Lower leg skin (tissue), 4 donors: ENCODE data around the gene AKT1S1. TPM values are rescaled to one million over a fixed set of nuclear protein-coding genes. Genes with fewer than 3 reads are reported as not detected.

Source experiments
- DNase-seq, 2 donors: peaks; one replicate each; pipeline ENCODE4 v3.0.0-alpha.2; 2019; ENCODE audit warnings: low spot score in 2 of 2
- H3K4me3 ChIP-seq: fragments of 200-600 bp; sonication (generic); 2 replicates; pipeline ENCODE4 v1.5.1; 2017; ENCODE audit warnings: mild to moderate bottlenecking, low read depth; ENCODE audit not compliant: poor library complexity, severe bottlenecking
- CTCF ChIP-seq, 3 donors: fragments of 450-650 bp; IDR thresholded peaks; one replicate each; pipeline ENCODE4 v1.5.1; 2016; ENCODE audit warnings: antibody characterized with exemption in 3 of 3, mild to moderate bottlenecking in 3 of 3, moderate library complexity in 2 of 3
- POLR2A ChIP-seq, 2 donors: fragments of 450-650 bp; IDR thresholded peaks; one replicate each; pipeline ENCODE4 v1.6.1; 2016 to 2017; ENCODE audit warnings: antibody characterized with exemption in 2 of 2, mild to moderate bottlenecking in 1 of 2, moderate library complexity in 1 of 2
- WGBS, 2 donors: methylation state at CpG; one replicate each; pipeline ENCODE4 v1.1.5; 2018; 5-methylcytosine and 5-hydroxymethylcytosine counted together
- intact Hi-C: fragments of 100-400 bp; cut with DNase I; formaldehyde crosslinking; loops from one replicate; pipeline ENCODE4 v1.15.0; 2023; ENCODE audit warnings: low total_unique reads
- total RNA-seq, 4 donors: library from RNA; depleted of rRNA; stranded (reverse); fragments of >200 nt; gene quantifications; one replicate each; pipeline ENCODE4 v1.1.0, GENCODE V29; 2016

Gene AKT1S1
- total RNA-seq, 4 donors from 2014 or later, result 15.3 to 28.9 (median 23.8) TPM

- H3K4me3 ChIP-seq, result no peak overlapping the region
- WGBS, 2 donors, result 83 to 85% methylated on average over 21 to 22 of the region's 22 CpGs
- intact Hi-C loops, result no loop called here
- no peak for DNase-seq
- TF ChIP-seq POLR2A (IDR thresholded peaks at IDR 0.05), result no peak
- no peak for TF ChIP-seq CTCF (IDR thresholded peaks at IDR 0.05)
Observed at GRCh38 chr19:49921871-49922795, 45.0 kb upstream of the AKT1S1 start.

GRCh38 chr19:49920624-49921363 lies 43.6 kb upstream of the AKT1S1 start:
- 93 to 94% methylated on average over 24 of the region's 24 CpGs for WGBS, 2 donors
- no peak for TF ChIP-seq CTCF (IDR thresholded peaks at IDR 0.05)
- TF ChIP-seq POLR2A (IDR thresholded peaks at IDR 0.05), result no peak
- intact Hi-C loops, result no loop called here
- no peak overlapping the region for H3K4me3 ChIP-seq
- no peak for DNase-seq

GRCh38 chr19:49918089-49918488 lies 40.9 kb upstream of the AKT1S1 start:
- DNase-seq, result no peak
- WGBS, 2 donors, result 94 to 95% methylated on average over 8 of the region's 8 CpGs
- TF ChIP-seq POLR2A (IDR thresholded peaks at IDR 0.05) (no peak), CTCF (IDR thresholded peaks at IDR 0.05) (no peak)
- no peak overlapping the region for H3K4me3 ChIP-seq
- intact Hi-C loops, result no loop called here

- no peak for DNase-seq
- TF ChIP-seq CTCF (IDR thresholded peaks at IDR 0.05) (no peak), POLR2A (IDR thresholded peaks at IDR 0.05) (no peak)
- 84 to 86% methylated on average over 21 of the region's 21 CpGs for WGBS, 2 donors
- intact Hi-C loops, result no loop called here
- no peak overlapping the region for H3K4me3 ChIP-seq
Observed at GRCh38 chr19:49916839-49917733, 39.9 kb upstream of the AKT1S1 start.

- H3K4me3 ChIP-seq, result no peak overlapping the region
- 96 to 98% methylated on average over 6 of the region's 6 CpGs for WGBS, 2 donors
- TF ChIP-seq POLR2A (IDR thresholded peaks at IDR 0.05) (no peak), CTCF (IDR thresholded peaks at IDR 0.05) (no peak)
- intact Hi-C loops, result no loop called here
- no peak for DNase-seq
Observed at GRCh38 chr19:49915271-49915670, 38.1 kb upstream of the AKT1S1 start.
